ENCODE results near the gene ABHD17A. TPM values are rescaled to one million over a fixed set of nuclear protein-coding genes. Genes with fewer than 3 reads are reported as not detected.

Gene ABHD17A
- total RNA-seq, 1 experiment from 2014 or later = 68.2 TPM

DNA sequence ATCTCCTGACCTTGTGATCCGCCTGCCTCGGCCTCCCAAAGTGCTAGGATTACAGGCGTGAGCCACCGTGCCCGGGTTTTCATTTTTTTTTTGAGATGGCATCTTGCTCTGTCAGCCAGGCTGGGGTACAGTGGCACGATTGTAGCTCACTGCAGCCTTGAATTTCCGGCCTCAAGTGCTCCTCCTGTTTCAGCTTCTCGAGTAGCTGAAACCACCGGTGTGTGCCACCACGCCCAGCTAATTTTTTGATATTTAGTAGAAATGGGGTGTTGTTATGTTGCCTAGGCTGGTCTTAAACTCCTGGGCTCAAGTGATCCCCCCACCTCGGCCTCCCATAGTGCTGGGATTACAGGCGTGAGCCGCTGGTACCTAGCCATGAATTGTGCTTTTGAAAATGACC is 25.8 kb upstream of the ABHD17A start:
- no peaks in the 10 kb centered on the region for H4K20me1 ChIP-seq (ENCODE audit: insufficient read depth)
- RAD21 ChIA-PET (ENCODE audit: low non-redundant PET in 1 of 2, low total read pairs in 2 of 2, uncharacterized antibody in 2 of 2, unreplicated experiment in 2 of 2) = interaction anchor here in 1 of 2 experiments (0.7 kb wide), 1 partner anchor 9 kb away, joined by 3 read pairs; no protein-coding TSS in a partner anchor
- H3K9me3 ChIP-seq (ENCODE audit: control insufficient read depth in 1 of 2, insufficient read depth in 1 of 2, low read depth in 1 of 2, low read length in 2 of 2) = no peaks in the 10 kb centered on the region
- peaks cover 8 to 11% of the 10 kb centered on the region in 2 experiments; a peak in 3 of 4 replicates for H3K36me3 ChIP-seq (ENCODE audit: control insufficient read depth in 1 of 2, insufficient read depth in 2 of 2, low read length in 2 of 2)
- H2AFZ ChIP-seq (ENCODE audit: low read depth, low read length, poor library complexity, severe bottlenecking) = no peak overlapping the region
- no peak overlapping the region for H3K4me2 ChIP-seq (ENCODE audit: low read length)
- intact Hi-C loops (cut with micrococcal nuclease) = no loop called here
- POLR2A ChIA-PET = no interaction called here
- H3K27ac ChIP-seq (ENCODE audit: low read depth, low read length) = no peak overlapping the region
- no peaks in the 10 kb centered on the region for H3K27me3 ChIP-seq (ENCODE audit: insufficient read depth, low read length)
- H3K4me1 ChIP-seq (ENCODE audit: control insufficient read depth in 1 of 2, insufficient read depth in 2 of 2, low read length in 2 of 2) = peaks cover 1 to 12% of the 10 kb centered on the region in 2 experiments; a peak in 3 of 4 replicates
- peaks cover 92% of the 10 kb centered on the region for H3K79me2 ChIP-seq (ENCODE audit: insufficient read depth, low read length)
- BruUV-seq (replicated peaks) = no TSS peak
- H3K9me2 ChIP-seq (ENCODE audit: insufficient read depth) = no peaks in the 10 kb centered on the region
- H3K4me3 ChIP-seq (replicated peaks in 1 of 2; ENCODE audit: low read depth in 1 of 2, low read length in 2 of 2) = no peak overlapping the region
- ATAC-seq (no peak), DNase-seq (ENCODE audit: low read depth, low spot score) (no peak)
- H3K9ac ChIP-seq (ENCODE audit: low read length) = no peak overlapping the region
- TF ChIP-seq, protein P1, sequence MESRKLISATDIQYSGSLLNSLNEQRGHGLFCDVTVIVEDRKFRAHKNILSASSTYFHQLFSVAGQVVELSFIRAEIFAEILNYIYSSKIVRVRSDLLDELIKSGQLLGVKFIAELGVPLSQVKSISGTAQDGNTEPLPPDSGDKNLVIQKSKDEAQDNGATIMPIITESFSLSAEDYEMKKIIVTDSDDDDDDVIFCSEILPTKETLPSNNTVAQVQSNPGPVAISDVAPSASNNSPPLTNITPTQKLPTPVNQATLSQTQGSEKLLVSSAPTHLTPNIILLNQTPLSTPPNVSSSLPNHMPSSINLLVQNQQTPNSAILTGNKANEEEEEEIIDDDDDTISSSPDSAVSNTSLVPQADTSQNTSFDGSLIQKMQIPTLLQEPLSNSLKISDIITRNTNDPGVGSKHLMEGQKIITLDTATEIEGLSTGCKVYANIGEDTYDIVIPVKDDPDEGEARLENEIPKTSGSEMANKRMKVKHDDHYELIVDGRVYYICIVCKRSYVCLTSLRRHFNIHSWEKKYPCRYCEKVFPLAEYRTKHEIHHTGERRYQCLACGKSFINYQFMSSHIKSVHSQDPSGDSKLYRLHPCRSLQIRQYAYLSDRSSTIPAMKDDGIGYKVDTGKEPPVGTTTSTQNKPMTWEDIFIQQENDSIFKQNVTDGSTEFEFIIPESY (IDR thresholded peaks at IDR 0.05; ENCODE audit: extremely low read depth, insufficient replicate concordance, low read length) = no peak
- TF ChIP-seq SRF (IDR thresholded peaks at IDR 0.05; ENCODE audit: low read depth) (no peak), SP1 (IDR thresholded peaks at IDR 0.05; ENCODE audit: low read depth) (no peak), ZFX (IDR thresholded peaks at IDR 0.05) (no peak), CEBPB (IDR thresholded peaks at IDR 0.05; ENCODE audit: low read depth) (no peak), CBX3 (IDR thresholded peaks at IDR 0.05; ENCODE audit: low read depth) (no peak), POLR2AphosphoS5 (IDR thresholded peaks at IDR 0.05; ENCODE audit: low read depth, low read length) (no peak)
- CTCF ChIA-PET = no interaction called here

DNA sequence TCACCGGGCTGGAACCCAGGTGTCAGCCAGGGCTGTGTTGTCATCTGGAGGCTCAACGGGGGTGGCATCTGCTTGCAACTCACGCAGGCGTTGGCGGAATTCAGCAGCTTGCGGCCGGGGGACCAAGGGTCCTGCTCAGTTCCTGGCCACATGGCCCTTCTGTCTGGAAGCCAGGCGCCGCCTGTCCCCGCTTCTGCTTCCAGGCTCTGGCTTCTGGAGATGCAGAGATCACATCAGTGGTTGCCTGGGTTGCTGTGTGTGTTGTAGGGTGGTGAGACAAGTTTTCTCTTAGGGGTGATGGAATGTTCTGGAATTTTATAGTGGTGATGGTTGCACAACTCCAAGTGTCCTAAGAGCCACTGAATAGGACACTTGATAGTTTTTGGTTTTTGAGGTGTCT is 24.9 kb upstream of the ABHD17A start:
- Histone ChIP-seq H3K36me3 (ENCODE audit: control insufficient read depth in 1 of 2, insufficient read depth in 2 of 2, low read length in 2 of 2) (peaks cover 8 to 11% of the 10 kb centered on the region in 2 experiments; a peak in 3 of 4 replicates), H3K4me1 (ENCODE audit: control insufficient read depth in 1 of 2, insufficient read depth in 2 of 2, low read length in 2 of 2) (peaks cover 2 to 16% of the 10 kb centered on the region in 2 experiments; a peak in 3 of 4 replicates), H3K27me3 (ENCODE audit: insufficient read depth, low read length) (no peaks in the 10 kb centered on the region), H3K9me3 (ENCODE audit: control insufficient read depth in 1 of 2, insufficient read depth in 1 of 2, low read depth in 1 of 2, low read length in 2 of 2) (no peaks in the 10 kb centered on the region), H3K79me2 (ENCODE audit: insufficient read depth, low read length) (peaks cover 95% of the 10 kb centered on the region), H3K4me3 (replicated peaks in 1 of 2; ENCODE audit: low read depth in 1 of 2, low read length in 2 of 2) (no peak overlapping the region), H2AFZ (ENCODE audit: low read depth, low read length, poor library complexity, severe bottlenecking) (no peak overlapping the region), H4K20me1 (ENCODE audit: insufficient read depth) (no peaks in the 10 kb centered on the region), H3K9me2 (ENCODE audit: insufficient read depth) (no peaks in the 10 kb centered on the region), H3K27ac (ENCODE audit: low read depth, low read length) (no peak overlapping the region), H3K4me2 (ENCODE audit: low read length) (no peak overlapping the region), H3K9ac (ENCODE audit: low read length) (no peak overlapping the region)
- DNase-seq (ENCODE audit: low read depth, low spot score) (no peak), ATAC-seq (no peak)
- intact Hi-C loops (cut with micrococcal nuclease) = no loop called here
- ChIA-PET RAD21 (ENCODE audit: low non-redundant PET in 1 of 2, low total read pairs in 2 of 2, uncharacterized antibody in 2 of 2, unreplicated experiment in 2 of 2) (interaction anchor here in 1 of 2 experiments (0.7 kb wide), 1 partner anchor 10 kb away, joined by 3 read pairs; no protein-coding TSS in a partner anchor), POLR2A (no interaction called here), CTCF (no interaction called here)
- TF ChIP-seq, protein P2, sequence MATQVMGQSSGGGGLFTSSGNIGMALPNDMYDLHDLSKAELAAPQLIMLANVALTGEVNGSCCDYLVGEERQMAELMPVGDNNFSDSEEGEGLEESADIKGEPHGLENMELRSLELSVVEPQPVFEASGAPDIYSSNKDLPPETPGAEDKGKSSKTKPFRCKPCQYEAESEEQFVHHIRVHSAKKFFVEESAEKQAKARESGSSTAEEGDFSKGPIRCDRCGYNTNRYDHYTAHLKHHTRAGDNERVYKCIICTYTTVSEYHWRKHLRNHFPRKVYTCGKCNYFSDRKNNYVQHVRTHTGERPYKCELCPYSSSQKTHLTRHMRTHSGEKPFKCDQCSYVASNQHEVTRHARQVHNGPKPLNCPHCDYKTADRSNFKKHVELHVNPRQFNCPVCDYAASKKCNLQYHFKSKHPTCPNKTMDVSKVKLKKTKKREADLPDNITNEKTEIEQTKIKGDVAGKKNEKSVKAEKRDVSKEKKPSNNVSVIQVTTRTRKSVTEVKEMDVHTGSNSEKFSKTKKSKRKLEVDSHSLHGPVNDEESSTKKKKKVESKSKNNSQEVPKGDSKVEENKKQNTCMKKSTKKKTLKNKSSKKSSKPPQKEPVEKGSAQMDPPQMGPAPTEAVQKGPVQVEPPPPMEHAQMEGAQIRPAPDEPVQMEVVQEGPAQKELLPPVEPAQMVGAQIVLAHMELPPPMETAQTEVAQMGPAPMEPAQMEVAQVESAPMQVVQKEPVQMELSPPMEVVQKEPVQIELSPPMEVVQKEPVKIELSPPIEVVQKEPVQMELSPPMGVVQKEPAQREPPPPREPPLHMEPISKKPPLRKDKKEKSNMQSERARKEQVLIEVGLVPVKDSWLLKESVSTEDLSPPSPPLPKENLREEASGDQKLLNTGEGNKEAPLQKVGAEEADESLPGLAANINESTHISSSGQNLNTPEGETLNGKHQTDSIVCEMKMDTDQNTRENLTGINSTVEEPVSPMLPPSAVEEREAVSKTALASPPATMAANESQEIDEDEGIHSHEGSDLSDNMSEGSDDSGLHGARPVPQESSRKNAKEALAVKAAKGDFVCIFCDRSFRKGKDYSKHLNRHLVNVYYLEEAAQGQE (IDR thresholded peaks at IDR 0.05; ENCODE audit: low read depth) = no peak
- TF ChIP-seq, protein P1 (IDR thresholded peaks at IDR 0.05; ENCODE audit: extremely low read depth, insufficient replicate concordance, low read length) = no peak
- no peak for TF ChIP-seq TCF7L2 (IDR thresholded peaks at IDR 0.05; ENCODE audit: borderline replicate concordance, extremely low read depth, insufficient read depth, insufficient read length)
- no peak for TF ChIP-seq ELF1 (IDR thresholded peaks at IDR 0.05; ENCODE audit: borderline replicate concordance, low read depth)
- TF ChIP-seq EZH2phosphoT487 (IDR thresholded peaks at IDR 0.05; ENCODE audit: borderline replicate concordance) = no peak
- no peak for TF ChIP-seq CEBPB (IDR thresholded peaks at IDR 0.05; ENCODE audit: low read depth)
- no peak for TF ChIP-seq JUND (IDR thresholded peaks at IDR 0.05)
- no peak for TF ChIP-seq CBX3 (IDR thresholded peaks at IDR 0.05; ENCODE audit: low read depth)
- BruUV-seq (replicated peaks) = no TSS peak
